Stimulated activated CD8-positive, alpha-beta memory T cell treated with anti-CD3 and anti-CD28 coated beads, Interleukin-15, amount 100 ng/mL, for 1 hour (primary cell): Measurements from ENCODE around the gene ATP2B3.

Experiments used
- DNase-seq: peaks from one replicate; pipeline ENCODE4 v3.0.0-alpha.2; 2020; ENCODE audit warnings: low read depth

Gene ATP2B3

GRCh38 chrX:153488231-153488914 lies 29.1 kb upstream of the ATP2B3 start:
- no peak for DNase-seq

- DNase-seq: no peak
Observed at GRCh38 chrX:153490217-153490930, 27.1 kb upstream of the ATP2B3 start.

- no peak for DNase-seq
Observed at GRCh38 chrX:153491351-153491914, 26.0 kb upstream of the ATP2B3 start.

- DNase-seq: no peak
Observed at GRCh38 chrX:153491918-153492317, 25.5 kb upstream of the ATP2B3 start.

GRCh38 chrX:153492543-153492942 lies 24.9 kb upstream of the ATP2B3 start:
- no peak for DNase-seq

GRCh38 chrX:153493085-153493484 lies 24.4 kb upstream of the ATP2B3 start:
- no peak for DNase-seq

GRCh38 chrX:153494061-153494460 lies 23.4 kb upstream of the ATP2B3 start:
- no peak for DNase-seq

- DNase-seq: no peak
Observed at GRCh38 chrX:153494541-153495361, 22.7 kb upstream of the ATP2B3 start, which contains the start of gene BGN. TSS of gene BGN (plus strand) at chrX:153494980. CDS start at chrX:153504632, 9,652 bp downstream.

- no peak for DNase-seq
Observed at GRCh38 chrX:153495362-153495751, 22.1 kb upstream of the ATP2B3 start.

- DNase-seq: no peak
Observed at GRCh38 chrX:153495903-153496589, 21.4 kb upstream of the ATP2B3 start.

- DNase-seq: no peak
Observed at GRCh38 chrX:153496590-153496959, 20.9 kb upstream of the ATP2B3 start.

GRCh38 chrX:153498453-153498852 lies 19.0 kb upstream of the ATP2B3 start:
- DNase-seq: no peak

- no peak for DNase-seq
Observed at GRCh38 chrX:153499341-153499740, 18.1 kb upstream of the ATP2B3 start.

GRCh38 chrX:153499876-153500275 lies 17.6 kb upstream of the ATP2B3 start:
- no peak for DNase-seq

GRCh38 chrX:153500676-153501280 lies 16.7 kb upstream of the ATP2B3 start:
- DNase-seq: no peak

GRCh38 chrX:153501530-153501929 lies 15.9 kb upstream of the ATP2B3 start:
- no peak for DNase-seq

- no peak for DNase-seq
Observed at GRCh38 chrX:153502131-153502530, 15.3 kb upstream of the ATP2B3 start.

GRCh38 chrX:153502796-153503195 lies 14.6 kb upstream of the ATP2B3 start:
- no peak for DNase-seq

- DNase-seq: no peak
Observed at GRCh38 chrX:153504445-153505016, 12.9 kb upstream of the ATP2B3 start.

- DNase-seq: no peak
Observed at GRCh38 chrX:153505361-153505760, 12.1 kb upstream of the ATP2B3 start.
